ENCODE measurements around the gene SMARCC2.

SMARCC2 gene

DNA sequence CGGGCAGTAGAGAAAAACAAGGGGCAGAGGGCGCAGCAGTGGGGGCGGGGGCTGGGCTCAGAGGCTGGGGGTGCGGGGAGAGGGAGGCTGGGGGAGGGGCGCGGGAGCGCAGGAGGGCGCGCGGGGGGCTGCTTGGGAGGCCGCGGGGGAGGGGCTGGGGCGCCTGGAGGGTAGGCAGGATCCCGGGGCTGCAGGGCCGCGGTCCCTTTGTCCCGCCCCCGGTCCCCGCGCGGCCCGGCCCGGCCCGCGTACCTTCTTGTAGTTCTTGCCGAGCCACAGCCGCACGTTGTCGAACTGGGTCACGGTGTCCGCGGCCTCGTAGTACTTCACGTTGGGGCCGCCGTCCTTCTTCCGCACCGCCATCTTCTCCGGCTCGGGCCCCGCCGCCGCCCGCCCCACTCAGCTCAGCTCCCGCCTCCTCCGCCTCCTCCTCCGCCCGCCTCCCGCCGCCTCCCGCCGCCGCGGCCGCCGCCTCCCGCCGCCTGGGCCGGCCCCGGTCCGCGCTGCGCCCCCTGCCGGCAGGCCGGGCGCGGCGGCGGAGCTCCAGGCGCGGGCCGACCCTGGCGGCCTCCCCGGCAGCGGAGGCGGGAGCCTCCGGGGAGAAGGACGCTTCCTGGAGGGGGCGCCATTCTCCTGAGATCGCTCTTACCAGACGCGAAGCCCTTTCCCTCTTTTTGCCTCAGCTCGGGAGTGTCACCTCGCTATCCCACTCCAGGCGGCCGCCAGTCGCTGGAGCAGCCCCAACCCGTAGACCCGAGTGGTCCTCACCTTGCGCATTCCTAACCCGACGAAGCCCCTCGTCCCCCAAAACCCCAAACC is at the start of gene SMARCC2:
Gene SMARCC2 (minus strand): TSS at position 385 of the 819 bp plus-strand sequence. CDS start 22 bp downstream, at position 363.
- DNase-seq = peak; percentile 85 to 89

- DNase-seq = no peak
Measured at GRCh38 chr12:56237552-56237951, 48.3 kb upstream of the SMARCC2 start.

DNA sequence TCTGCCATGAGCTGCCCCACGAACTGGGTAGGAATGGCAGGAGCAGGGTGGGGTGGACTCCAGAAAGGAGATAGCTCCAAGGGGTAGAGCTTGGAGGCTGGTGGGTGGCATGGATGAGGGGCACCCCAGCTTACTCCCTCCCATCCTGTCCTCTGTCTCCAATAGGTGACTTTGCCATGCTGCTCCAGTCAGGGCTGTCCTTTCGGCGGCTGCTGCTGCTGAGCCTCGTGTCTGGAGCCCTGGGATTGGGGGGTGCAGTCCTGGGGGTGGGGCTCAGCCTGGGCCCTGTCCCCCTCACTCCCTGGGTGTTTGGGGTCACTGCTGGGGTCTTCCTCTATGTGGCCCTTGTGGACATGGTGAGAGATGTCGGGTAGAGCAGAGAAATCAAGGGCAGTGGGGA is 47.7 kb upstream of the SMARCC2 start:
- DNase-seq = no peak

DNA sequence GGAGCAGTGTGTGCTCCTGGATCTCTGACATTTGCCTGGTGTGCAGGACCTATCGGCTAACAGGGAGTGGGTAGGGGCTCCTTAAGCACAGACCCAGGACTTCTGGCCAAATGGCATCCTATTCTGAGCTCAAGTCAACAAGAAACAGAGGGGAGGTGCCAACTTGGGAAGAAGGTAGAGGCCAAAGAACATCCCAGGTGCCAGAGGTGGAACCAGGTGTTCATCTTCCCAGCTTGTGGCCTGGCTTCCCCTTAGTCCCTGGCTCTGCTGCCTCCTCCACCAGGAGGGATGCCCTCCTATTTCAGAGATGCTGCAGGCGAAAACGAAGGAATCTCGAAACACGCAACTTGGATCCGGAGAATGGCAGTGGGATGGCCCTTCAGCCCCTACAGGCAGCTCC is 46.8 kb upstream of the SMARCC2 start:
- no peak for DNase-seq

- no peak for DNase-seq
Measured at GRCh38 chr12:56234746-56235436, 45.6 kb upstream of the SMARCC2 start.

GRCh38 chr12:56231184-56231582 is 41.9 kb upstream of the SMARCC2 start:
- DNase-seq = no peak

DNA sequence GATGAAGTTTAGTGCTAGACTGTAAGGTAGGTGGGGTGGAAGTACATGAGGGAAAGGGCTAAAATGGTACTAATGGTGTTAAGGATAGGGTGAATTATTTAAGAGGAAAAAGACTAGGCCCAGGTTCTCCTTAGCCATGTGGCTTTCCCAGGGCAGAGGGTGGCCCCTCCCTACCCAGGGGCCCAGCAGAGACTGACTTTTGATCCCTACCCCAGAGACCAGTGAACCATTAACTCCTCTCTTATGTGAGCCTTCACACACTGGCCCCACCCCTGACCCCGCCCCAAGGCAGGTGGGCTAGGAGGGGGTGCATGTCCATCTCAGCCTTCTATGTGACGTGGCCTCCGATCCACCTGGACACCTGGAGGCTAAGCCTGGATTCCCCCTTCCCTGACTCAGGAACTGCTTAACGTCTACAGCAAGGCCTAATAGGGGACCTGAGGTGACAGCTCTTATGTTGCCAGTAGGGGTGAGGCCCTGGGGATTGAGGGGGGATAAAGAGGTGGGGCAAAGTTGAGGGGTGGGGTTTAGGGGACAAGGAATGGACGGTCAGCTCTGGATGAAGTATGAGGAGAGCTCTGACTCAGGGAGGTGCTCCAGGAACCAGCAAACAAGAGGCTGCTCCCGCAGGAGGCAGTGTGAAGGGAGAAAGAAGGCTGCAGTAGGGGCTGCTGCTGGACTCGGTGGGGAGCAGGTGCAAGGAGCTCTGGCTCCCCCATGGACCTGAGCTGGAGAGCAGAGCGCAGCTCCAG is 41.3 kb upstream of the SMARCC2 start:
- DNase-seq = no peak

DNA sequence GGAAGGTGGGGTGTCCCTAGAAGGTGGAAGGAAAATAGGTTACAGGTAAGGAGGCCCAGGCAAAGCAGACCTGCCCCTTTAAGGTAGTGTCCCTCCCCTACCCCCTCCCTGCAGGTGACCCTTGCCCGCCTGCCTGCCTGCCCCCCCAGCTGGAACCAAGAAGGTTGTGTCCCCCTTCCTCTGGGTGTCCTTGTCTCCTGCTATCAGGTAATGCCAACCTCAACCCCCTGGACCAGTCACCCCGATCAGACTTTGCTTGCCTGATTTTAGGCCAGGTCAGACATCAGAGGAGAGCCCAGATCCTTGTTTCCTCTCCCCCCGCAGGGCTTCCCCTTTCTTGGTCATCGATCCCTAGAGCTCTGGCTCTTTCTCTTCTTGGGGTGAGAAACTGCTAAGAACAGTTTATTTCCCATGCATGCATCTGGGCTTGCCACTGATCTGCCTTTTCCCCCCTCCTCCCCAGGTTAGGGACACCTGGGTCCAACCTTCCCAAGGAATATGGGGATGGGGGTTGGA is 40.7 kb upstream of the SMARCC2 start, which contains the start of gene SLC39A5:
Gene SLC39A5 (plus strand): TSS at position 136 of the 516 bp plus-strand sequence. CDS start 1,224 bp downstream, outside the sequence.
- no peak for DNase-seq

GRCh38 chr12:56229082-56229481 is 39.8 kb upstream of the SMARCC2 start:
- no peak for DNase-seq

DNA sequence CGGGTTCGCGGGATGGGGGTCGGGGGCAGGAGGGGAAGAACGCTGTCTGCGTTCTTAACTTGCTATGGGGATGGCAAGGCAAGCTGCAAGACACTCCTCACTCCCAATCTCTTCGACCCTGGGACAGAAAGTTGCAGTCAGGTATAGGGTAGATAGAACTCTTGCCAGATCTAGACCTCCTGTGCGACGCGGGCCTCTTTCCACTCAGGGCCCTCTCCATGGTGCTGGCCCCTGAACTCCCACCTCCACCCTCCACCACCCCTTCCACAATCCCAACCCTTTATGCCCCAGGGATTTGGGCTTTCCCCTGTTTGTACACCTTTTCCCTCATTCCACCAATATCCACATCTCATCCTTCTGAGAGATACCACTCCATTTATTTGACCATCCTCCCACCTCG is 35.7 kb upstream of the SMARCC2 start:
- DNase-seq = no peak

GRCh38 chr12:56224102-56224701 is 34.9 kb upstream of the SMARCC2 start, which contains the start of gene NABP2:
TSS of gene NABP2 (plus strand) at chr12:56224342. CDS start at chr12:56224857, 515 bp downstream.
- peak; percentile 92 to 94 for DNase-seq

DNA sequence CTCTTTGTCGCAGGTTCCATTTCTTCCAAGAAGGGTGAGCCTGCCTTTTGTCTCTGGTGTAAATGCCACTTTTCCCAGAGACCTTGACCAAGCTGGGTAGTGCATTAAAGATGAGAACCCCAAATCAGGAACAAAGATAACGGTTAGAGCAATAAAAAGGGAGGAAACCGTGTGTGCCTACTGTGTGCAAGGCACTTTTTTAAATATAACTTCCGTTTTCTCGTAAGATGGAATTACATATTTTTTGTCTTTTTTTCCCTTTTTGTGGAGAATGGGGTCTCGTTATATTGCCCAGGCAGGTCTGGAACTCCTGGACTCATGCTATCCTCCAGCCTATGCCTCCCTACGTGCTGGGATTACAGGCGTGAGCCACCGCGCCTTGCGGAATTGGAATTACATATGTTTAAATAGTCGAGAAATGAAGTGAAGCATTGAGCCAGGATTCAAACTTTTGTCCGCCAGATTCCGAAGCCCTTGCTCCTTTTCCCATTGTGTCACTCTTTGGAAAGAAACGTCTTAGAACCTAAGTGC is 34.4 kb upstream of the SMARCC2 start:
- no peak for DNase-seq

DNA sequence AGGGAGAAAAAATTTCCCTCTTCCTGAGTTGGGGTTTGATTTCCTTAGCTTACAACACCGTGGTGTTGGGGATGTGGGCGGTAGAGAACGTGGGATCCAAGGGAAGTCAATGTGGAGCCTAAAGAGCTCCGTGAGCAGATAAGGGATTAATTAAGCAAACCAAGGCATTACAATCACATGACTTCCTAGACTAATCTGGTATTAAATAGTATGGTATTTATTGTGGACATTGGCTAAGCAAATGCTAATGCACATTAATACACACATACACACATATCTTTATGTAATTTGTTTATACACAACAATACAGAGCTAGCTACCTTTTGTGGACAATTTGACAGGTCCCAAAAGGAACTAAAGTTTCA is 33.2 kb upstream of the SMARCC2 start:
- no peak for DNase-seq

- DNase-seq = peak; percentile 93 to 94
Measured at GRCh38 chr12:56221757-56222530, 32.7 kb upstream of the SMARCC2 start, which contains the start of gene RNF41. TSS of gene RNF41 (minus strand) at chr12:56221922. CDS start at chr12:56214047, 7,875 bp downstream.

- no peak for DNase-seq
Measured at GRCh38 chr12:56221232-56221756, 32.0 kb upstream of the SMARCC2 start.

GRCh38 chr12:56220611-56221231 is 31.4 kb upstream of the SMARCC2 start:
- DNase-seq = peak in 1 of 2 donors; percentile 35

GRCh38 chr12:56219840-56220239 is 30.6 kb upstream of the SMARCC2 start:
- no peak for DNase-seq

DNA sequence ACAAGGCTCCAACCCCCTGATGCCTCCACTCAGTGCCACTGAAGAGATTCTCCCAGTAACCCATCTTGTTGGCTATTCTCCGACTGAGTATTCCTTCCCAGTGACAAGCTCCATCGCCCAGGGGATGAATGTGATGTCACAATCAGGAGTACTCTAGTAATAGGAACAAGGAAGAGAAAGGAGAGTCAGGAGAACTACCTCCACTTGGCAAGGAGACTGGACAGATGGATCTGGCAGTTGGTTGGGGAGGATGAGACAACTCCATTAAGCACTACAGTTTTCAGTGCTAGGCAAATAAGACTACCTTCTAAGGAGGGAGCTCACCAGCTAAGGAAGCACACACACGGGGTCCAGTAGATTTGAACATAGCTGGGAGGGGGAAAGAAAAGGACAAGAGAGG is 27.2 kb upstream of the SMARCC2 start:
- no peak for DNase-seq

GRCh38 chr12:56213878-56214277 is 24.6 kb upstream of the SMARCC2 start:
- no peak for DNase-seq

- no peak for DNase-seq
Measured at GRCh38 chr12:56212361-56212760, 23.1 kb upstream of the SMARCC2 start.

DNA sequence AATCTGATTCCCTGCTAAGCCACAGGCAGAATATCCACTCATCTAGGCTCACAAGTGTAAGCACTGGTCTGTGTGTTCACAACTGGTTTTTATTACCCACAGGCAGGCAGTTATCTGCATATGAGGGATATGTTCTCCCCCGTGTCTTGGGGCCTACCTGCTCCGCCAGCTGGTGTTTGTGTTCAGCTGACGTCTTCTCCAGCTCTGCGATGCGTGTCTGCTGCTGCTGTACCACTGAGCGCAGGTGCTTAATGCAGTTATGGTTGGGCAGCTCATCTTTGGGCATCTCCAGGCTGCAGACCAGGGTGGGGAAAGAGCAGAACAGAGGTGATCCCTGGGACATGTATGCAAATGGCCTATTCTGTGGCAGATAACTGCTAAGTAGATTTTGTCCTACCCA is 18.7 kb upstream of the SMARCC2 start:
- peak in 1 of 2 donors; percentile 53 for DNase-seq
